Panc1 (cell line): ENCODE measurements around the gene FAM107A.

Experiments used
- TF ChIP-seq, protein P1 (sequence below): fragments of 450-650 bp; IDR thresholded peaks from 2 replicates; pipeline ENCODE4 v1.5.1; 2017; ENCODE audit warnings: mild to moderate bottlenecking
- TF ChIP-seq, protein P2 (sequence below), 2 experiments: IDR thresholded peaks; 2 replicates each; pipeline ENCODE4 v1.6.1; 2011 to 2012; ENCODE audit warnings: low read depth in 2 of 2, control low read depth in 1 of 2, low read length in 1 of 2, mild to moderate bottlenecking in 1 of 2, moderate library complexity in 1 of 2; ENCODE audit not compliant: insufficient read depth in 1 of 2

DNA sequence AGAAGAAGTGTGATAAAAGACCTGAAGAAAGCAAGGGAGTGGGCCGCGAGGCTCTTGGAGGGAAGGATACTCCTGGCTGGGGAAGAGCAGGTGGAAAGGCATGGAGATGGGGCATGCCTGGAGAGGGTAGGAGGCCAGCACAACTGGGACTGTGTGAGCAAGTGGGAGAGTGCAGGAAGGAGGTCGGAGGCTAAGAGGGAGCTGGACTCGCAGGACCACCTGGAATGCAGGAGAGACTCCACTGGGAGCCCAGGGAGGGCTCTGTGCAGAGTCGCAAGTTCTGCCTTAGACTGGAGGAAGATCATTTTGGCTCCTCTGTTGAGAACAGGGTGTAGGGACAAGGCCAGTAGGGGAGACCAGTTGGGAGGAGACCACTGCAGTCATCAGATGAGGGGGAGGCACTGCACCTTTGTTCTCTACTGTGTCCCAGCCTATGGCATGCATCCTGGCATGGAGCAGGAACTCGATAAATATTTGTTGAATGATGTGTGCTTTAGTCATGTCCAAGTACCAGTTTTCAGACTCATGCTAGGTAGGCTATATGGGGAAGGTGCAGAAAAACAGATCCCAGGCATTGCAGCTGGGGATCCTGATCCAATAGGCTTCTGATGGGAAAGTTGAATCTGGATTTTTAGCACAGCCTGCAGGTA is 13.7 kb downstream of the FAM107A start:
- TF ChIP-seq, protein P1, sequence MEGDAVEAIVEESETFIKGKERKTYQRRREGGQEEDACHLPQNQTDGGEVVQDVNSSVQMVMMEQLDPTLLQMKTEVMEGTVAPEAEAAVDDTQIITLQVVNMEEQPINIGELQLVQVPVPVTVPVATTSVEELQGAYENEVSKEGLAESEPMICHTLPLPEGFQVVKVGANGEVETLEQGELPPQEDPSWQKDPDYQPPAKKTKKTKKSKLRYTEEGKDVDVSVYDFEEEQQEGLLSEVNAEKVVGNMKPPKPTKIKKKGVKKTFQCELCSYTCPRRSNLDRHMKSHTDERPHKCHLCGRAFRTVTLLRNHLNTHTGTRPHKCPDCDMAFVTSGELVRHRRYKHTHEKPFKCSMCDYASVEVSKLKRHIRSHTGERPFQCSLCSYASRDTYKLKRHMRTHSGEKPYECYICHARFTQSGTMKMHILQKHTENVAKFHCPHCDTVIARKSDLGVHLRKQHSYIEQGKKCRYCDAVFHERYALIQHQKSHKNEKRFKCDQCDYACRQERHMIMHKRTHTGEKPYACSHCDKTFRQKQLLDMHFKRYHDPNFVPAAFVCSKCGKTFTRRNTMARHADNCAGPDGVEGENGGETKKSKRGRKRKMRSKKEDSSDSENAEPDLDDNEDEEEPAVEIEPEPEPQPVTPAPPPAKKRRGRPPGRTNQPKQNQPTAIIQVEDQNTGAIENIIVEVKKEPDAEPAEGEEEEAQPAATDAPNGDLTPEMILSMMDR: no peak
- TF ChIP-seq, protein P2, sequence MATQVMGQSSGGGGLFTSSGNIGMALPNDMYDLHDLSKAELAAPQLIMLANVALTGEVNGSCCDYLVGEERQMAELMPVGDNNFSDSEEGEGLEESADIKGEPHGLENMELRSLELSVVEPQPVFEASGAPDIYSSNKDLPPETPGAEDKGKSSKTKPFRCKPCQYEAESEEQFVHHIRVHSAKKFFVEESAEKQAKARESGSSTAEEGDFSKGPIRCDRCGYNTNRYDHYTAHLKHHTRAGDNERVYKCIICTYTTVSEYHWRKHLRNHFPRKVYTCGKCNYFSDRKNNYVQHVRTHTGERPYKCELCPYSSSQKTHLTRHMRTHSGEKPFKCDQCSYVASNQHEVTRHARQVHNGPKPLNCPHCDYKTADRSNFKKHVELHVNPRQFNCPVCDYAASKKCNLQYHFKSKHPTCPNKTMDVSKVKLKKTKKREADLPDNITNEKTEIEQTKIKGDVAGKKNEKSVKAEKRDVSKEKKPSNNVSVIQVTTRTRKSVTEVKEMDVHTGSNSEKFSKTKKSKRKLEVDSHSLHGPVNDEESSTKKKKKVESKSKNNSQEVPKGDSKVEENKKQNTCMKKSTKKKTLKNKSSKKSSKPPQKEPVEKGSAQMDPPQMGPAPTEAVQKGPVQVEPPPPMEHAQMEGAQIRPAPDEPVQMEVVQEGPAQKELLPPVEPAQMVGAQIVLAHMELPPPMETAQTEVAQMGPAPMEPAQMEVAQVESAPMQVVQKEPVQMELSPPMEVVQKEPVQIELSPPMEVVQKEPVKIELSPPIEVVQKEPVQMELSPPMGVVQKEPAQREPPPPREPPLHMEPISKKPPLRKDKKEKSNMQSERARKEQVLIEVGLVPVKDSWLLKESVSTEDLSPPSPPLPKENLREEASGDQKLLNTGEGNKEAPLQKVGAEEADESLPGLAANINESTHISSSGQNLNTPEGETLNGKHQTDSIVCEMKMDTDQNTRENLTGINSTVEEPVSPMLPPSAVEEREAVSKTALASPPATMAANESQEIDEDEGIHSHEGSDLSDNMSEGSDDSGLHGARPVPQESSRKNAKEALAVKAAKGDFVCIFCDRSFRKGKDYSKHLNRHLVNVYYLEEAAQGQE (IDR thresholded peaks at IDR 0.05; ENCODE audit: insufficient read depth in 1 of 2, low read depth in 2 of 2, low read length in 1 of 2): no peak
